HCEC 1CT (cell line): ENCODE data around the gene IGSF5.

Experiments
- DNase-seq: peaks from one replicate; pipeline ENCODE4 v3.0.0-alpha.2; 2017

IGSF5 gene

GRCh38 chr21:39837861-39838359, 92.9 kb downstream of the IGSF5 start:
- DNase-seq, result no peak

GRCh38 chr21:39840373-39841097, 95.6 kb downstream of the IGSF5 start:
- no peak for DNase-seq

GRCh38 chr21:39842741-39843459, 97.9 kb downstream of the IGSF5 start:
- DNase-seq, result no peak

DNA sequence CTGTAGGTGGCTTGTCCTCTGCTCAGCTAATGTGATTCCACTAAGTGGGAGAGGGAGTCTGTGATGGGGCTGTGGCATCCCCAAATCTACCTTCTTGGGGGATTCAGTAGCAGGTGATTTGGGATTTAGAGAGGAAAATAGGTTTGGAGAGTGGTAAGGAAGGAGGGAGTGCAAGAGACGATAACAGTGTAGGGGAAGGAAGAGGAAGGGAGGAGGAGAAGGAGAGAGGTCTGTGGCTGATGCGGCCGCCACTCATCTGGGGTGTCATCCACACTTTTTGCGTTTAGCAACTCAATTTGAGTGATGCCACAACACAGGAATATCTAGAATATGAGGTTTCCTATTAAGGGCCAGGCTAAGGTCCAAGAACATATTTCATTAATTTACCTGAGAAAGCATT, 98.5 kb downstream of the IGSF5 start:
- DNase-seq, result no peak

- DNase-seq, result no peak
These were observed 98.9 kb downstream of the IGSF5 start for GRCh38 chr21:39843916-39844315.

GRCh38 chr21:39845571-39846130, 100.7 kb downstream of the IGSF5 start:
- no peak for DNase-seq

- no peak for DNase-seq
These were observed 102.9 kb downstream of the IGSF5 start for GRCh38 chr21:39847877-39848276.

- DNase-seq, result no peak
These were observed 104.2 kb downstream of the IGSF5 start for GRCh38 chr21:39849014-39849655.

DNA sequence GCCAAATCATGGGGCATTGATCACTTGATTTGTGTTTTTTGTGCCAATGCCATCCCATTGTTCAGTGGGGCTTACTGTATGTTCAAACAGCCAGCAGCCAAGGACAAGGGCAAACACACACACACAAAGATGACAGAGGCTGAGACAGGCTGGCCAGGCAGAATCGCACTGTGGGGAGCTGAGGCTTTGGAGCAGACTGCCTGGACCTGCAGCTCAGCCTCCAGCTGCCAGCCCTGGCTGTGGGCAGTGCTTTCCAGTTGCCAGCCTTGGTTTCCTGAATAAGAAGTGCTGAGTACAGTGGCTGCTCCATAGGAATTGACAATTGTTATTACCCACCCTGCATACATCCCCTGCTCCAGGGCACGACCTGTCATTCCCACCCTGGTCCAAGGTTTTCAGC, 105.3 kb downstream of the IGSF5 start:
- no peak for DNase-seq

DNA sequence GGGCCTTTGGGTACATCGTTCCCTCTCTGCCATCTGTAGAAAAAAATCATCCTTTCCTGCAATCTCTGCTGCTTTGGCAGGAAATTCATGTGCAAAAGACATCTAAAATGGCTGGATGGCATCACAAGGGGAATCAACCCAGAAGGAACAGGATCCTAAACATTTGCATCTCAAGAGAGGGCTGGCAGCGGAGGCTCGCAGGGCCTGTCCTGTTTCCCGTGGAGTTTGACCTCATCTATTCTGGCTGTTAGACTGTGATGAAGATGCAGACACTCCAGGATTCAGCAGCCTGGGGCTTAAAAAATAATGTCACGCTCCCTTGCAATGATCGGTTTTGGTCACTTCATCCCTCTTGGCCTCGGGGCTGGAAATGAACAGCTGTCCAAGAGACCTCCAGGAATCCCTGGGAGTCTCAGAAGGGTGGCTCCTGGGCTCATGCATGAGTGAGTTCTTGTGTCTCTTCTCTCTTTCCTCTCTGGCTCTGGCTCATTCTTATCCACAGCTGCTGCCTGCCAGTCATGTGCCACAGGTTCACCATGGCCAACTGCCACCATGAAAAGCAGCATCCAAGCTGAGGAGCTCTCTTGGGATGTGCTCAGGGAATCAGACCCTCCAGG, 106.1 kb downstream of the IGSF5 start:
- DNase-seq, result no peak
